ENCODE data around the gene LRPAP1. TPM values are rescaled to one million over a fixed set of nuclear protein-coding genes. Genes with fewer than 3 reads are reported as not detected.
"Not testable (repeated sequence)": the region's sequence is repeated elsewhere in the genome, so short reads cannot be mapped to it uniquely, and the experiment has no call there.

LRPAP1 gene, protein sequence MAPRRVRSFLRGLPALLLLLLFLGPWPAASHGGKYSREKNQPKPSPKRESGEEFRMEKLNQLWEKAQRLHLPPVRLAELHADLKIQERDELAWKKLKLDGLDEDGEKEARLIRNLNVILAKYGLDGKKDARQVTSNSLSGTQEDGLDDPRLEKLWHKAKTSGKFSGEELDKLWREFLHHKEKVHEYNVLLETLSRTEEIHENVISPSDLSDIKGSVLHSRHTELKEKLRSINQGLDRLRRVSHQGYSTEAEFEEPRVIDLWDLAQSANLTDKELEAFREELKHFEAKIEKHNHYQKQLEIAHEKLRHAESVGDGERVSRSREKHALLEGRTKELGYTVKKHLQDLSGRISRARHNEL
- polyA plus RNA-seq (2013, experiment 1 of 2): 119 TPM
- 122 TPM for polyA plus RNA-seq (2013, experiment 2 of 2)

- Histone ChIP-seq H3K36me3 (ENCODE audit: control insufficient read depth in 1 of 2, insufficient read depth in 2 of 2, low read depth in 1 of 2, low read length in 2 of 2) (peaks cover 7 to 34% of the 10 kb centered on the region in 2 experiments), H3K4me1 (ENCODE audit: control insufficient read depth, insufficient read depth, low read depth, low read length) (peaks cover 26% of the 10 kb centered on the region), H2BK12ac (ENCODE audit: low read length in 2 of 2) (no peak within 1 kb of the TSS), H3K23ac (ENCODE audit: low read length in 2 of 2) (peak within 1 kb of the TSS in 1 of 2 experiments; percentile 95), H3K9me3 (ENCODE audit: control insufficient read depth, low read length) (no peaks in the 10 kb centered on the region), H4K8ac (ENCODE audit: low read length) (peak within 1 kb of the TSS; percentile 52), H3K14ac (ENCODE audit: low read length in 2 of 2) (peak within 1 kb of the TSS in 1 of 2 experiments; percentile 89), H4K91ac (ENCODE audit: low read length) (peak within 1 kb of the TSS; percentile 41), H3K27me3 (ENCODE audit: control insufficient read depth in 1 of 2, insufficient read depth in 1 of 2, low read length in 2 of 2) (peaks cover 5 to 9% of the 10 kb centered on the region in 2 experiments), H2AFZ (ENCODE audit: low read depth, low read length) (peak within 1 kb of the TSS; percentile 99), H2AK5ac (ENCODE audit: low read length, severe bottlenecking) (no peak within 1 kb of the TSS), H3K4me3 (ENCODE audit: insufficient read depth in 1 of 2, low read depth in 1 of 2, low read length in 2 of 2) (peak within 1 kb of the TSS; percentile 89 to 93), H3K27ac (ENCODE audit: low read length, poor library complexity, severe bottlenecking) (no peak within 1 kb of the TSS), H3K79me1 (replicated peaks; ENCODE audit: low read length, poor library complexity, severe bottlenecking) (peaks cover 38% of the 10 kb centered on the region), H2BK120ac (ENCODE audit: low read depth, low read length) (no peak within 1 kb of the TSS), H2BK5ac (ENCODE audit: low read depth, low read length, poor library complexity, severe bottlenecking) (no peak within 1 kb of the TSS), H3K9ac (ENCODE audit: low read length) (peak within 1 kb of the TSS; percentile 88), H3K4me2 (ENCODE audit: low read length, poor library complexity, severe bottlenecking) (peak within 1 kb of the TSS; percentile 99), H2BK15ac (ENCODE audit: low read depth, poor library complexity, severe bottlenecking) (no peak within 1 kb of the TSS), H3K4ac (ENCODE audit: low read depth in 1 of 2, low read length in 2 of 2) (peak within 1 kb of the TSS in 1 of 2 experiments; percentile 81), H3K18ac (ENCODE audit: low read depth in 1 of 2, low read length in 2 of 2) (peak within 1 kb of the TSS; percentile 54 to 90)
- DNase-seq: peak; percentile 89
- WGBS: 1% methylated on average over 42 of the region's 84 CpGs
Measured at GRCh38 chr4:3531879-3532750, at the start of gene LRPAP1. Gene LRPAP1, minus strand, starts transcription at chr4:3532422. Its CDS starts 10 bp downstream, at chr4:3532412.

GRCh38 chr4:3581334-3582090 is 49.3 kb upstream of the LRPAP1 start:
- not testable (repeated sequence) for H2AK5ac ChIP-seq (ENCODE audit: low read length, severe bottlenecking); H3K9ac ChIP-seq (ENCODE audit: low read length); H3K27me3 ChIP-seq (ENCODE audit: control insufficient read depth in 1 of 2, insufficient read depth in 1 of 2, low read length in 2 of 2); H4K8ac ChIP-seq (ENCODE audit: low read length); H3K9me3 ChIP-seq (ENCODE audit: control insufficient read depth, low read length); DNase-seq; H3K79me1 ChIP-seq (replicated peaks; ENCODE audit: low read length, poor library complexity, severe bottlenecking); H2BK120ac ChIP-seq (ENCODE audit: low read depth, low read length); H3K14ac ChIP-seq (ENCODE audit: low read length in 2 of 2); H3K4me3 ChIP-seq (ENCODE audit: insufficient read depth in 1 of 2, low read depth in 1 of 2, low read length in 2 of 2); H4K91ac ChIP-seq (ENCODE audit: low read length); H3K4me1 ChIP-seq (ENCODE audit: control insufficient read depth, insufficient read depth, low read depth, low read length); H3K23ac ChIP-seq (ENCODE audit: low read length in 2 of 2); H3K4me2 ChIP-seq (ENCODE audit: low read length, poor library complexity, severe bottlenecking); H2BK15ac ChIP-seq (ENCODE audit: low read depth, poor library complexity, severe bottlenecking); H3K18ac ChIP-seq (ENCODE audit: low read depth in 1 of 2, low read length in 2 of 2); H2BK5ac ChIP-seq (ENCODE audit: low read depth, low read length, poor library complexity, severe bottlenecking); H3K4ac ChIP-seq (ENCODE audit: low read depth in 1 of 2, low read length in 2 of 2); H3K27ac ChIP-seq (ENCODE audit: low read length, poor library complexity, severe bottlenecking); H2BK12ac ChIP-seq (ENCODE audit: low read length in 2 of 2); H3K36me3 ChIP-seq (ENCODE audit: control insufficient read depth in 1 of 2, insufficient read depth in 2 of 2, low read depth in 1 of 2, low read length in 2 of 2); H2AFZ ChIP-seq (ENCODE audit: low read depth, low read length)
- WGBS: 90% methylated on average over 11 of the region's 15 CpGs

DNA sequence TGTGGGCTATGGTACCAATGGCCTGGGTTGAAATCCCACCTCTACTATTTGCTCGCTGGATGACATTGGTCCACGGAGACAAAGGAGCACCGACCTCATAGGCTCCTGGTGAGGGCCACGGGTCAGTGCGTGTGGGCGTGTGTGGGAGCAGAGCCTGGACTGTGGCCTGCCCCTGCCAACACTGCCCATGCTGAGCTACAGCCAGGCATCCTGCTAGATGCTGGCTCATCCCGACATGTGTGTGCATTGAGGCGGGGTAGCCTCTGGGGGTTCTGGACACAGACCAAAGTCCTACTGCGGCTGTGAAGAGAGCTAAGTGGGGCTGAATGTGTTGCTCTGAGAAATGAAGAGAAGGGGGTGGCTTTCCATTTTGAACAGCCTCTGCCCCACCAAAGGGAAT is 48.6 kb upstream of the LRPAP1 start:
- H2BK15ac ChIP-seq (ENCODE audit: low read depth, poor library complexity, severe bottlenecking); H3K14ac ChIP-seq (ENCODE audit: low read length in 2 of 2); H2BK5ac ChIP-seq (ENCODE audit: low read depth, low read length, poor library complexity, severe bottlenecking); H4K91ac ChIP-seq (ENCODE audit: low read length); H2BK12ac ChIP-seq (ENCODE audit: low read length in 2 of 2); H2BK120ac ChIP-seq (ENCODE audit: low read depth, low read length); DNase-seq; H2AK5ac ChIP-seq (ENCODE audit: low read length, severe bottlenecking); H4K8ac ChIP-seq (ENCODE audit: low read length); H3K9me3 ChIP-seq (ENCODE audit: control insufficient read depth, low read length); H3K79me1 ChIP-seq (replicated peaks; ENCODE audit: low read length, poor library complexity, severe bottlenecking); H2AFZ ChIP-seq (ENCODE audit: low read depth, low read length); H3K36me3 ChIP-seq (ENCODE audit: control insufficient read depth in 1 of 2, insufficient read depth in 2 of 2, low read depth in 1 of 2, low read length in 2 of 2); H3K4me1 ChIP-seq (ENCODE audit: control insufficient read depth, insufficient read depth, low read depth, low read length); H3K27me3 ChIP-seq (ENCODE audit: control insufficient read depth in 1 of 2, insufficient read depth in 1 of 2, low read length in 2 of 2); H3K4me3 ChIP-seq (ENCODE audit: insufficient read depth in 1 of 2, low read depth in 1 of 2, low read length in 2 of 2); H3K4me2 ChIP-seq (ENCODE audit: low read length, poor library complexity, severe bottlenecking); H3K23ac ChIP-seq (ENCODE audit: low read length in 2 of 2); H3K9ac ChIP-seq (ENCODE audit: low read length); H3K18ac ChIP-seq (ENCODE audit: low read depth in 1 of 2, low read length in 2 of 2); H3K4ac ChIP-seq (ENCODE audit: low read depth in 1 of 2, low read length in 2 of 2); H3K27ac ChIP-seq (ENCODE audit: low read length, poor library complexity, severe bottlenecking): not testable (repeated sequence)
- 87% methylated on average over 8 of the region's 9 CpGs for WGBS

All from mesenchymal stem cell (in vitro differentiated cells and primary cell).